Activated T-cell treated with anti-CD3 and anti-CD28 coated beads, Interleukin-2, amount 50 U/mL, for 48 hours (primary cell): ENCODE results near the gene CUL4A.
"Not testable (repeated sequence)": the region's sequence is repeated elsewhere in the genome, so short reads cannot be mapped to it uniquely, and the experiment has no call there.

Experiments used
- DNase-seq, 2 experiments: peaks; one replicate each; pipeline ENCODE4 v3.0.0-alpha.2; 2020

The CUL4A gene

DNA sequence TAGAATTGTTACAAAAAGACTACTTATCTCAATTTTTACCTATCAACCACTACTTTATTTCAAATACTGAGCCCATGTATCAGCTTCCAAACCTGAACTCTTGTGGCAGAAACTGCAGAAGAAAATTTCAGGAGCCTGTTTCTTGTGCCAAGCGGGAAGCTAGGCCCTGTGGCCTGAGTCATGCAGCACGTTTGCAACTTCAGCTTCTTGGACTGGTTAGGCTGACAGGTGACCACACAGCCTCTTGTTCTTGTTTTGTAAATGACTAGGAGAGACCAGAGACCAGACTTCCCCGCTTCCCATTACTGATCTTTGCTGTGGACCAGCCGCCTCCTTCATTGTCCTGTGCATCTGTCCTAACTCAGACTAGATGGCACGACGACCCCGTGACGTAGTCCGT, 84.3 kb downstream of the CUL4A start:
- DNase-seq: no peak

DNA sequence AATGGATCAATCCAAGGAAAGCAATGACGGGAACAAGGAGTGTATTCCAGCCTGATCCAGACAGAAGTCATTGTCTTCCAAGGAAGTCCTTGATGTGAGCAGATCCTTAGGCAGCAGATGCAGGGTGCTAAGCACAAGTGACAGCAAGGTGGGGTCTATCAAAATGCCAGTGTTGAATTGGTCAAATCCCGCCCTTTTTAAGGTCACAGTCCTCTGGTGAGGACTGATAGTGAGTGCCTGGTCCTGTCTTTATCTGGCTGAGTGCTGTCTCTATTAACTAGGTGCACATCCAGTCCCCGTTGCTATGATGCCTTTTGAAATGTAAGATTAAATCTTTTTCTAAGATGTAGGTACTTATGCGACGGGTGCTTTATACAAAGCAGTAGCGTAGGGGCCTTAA, 86.4 kb downstream of the CUL4A start:
- DNase-seq: no peak

- DNase-seq: peak; percentile 99 to 100
These were observed 87.5 kb downstream of the CUL4A start, which contains the start of gene LAMP1 for GRCh38 chr13:113296823-113297369. Gene LAMP1 (plus strand): TSS chr13:113297239. CDS start chr13:113297435, 196 bp downstream.

GRCh38 chr13:113297370-113298042, 88.1 kb downstream of the CUL4A start:
- peak; percentile 57 to 63 for DNase-seq

- no peak for DNase-seq
These were observed 88.9 kb downstream of the CUL4A start for GRCh38 chr13:113298043-113298945.

GRCh38 chr13:113299951-113300350, 90.5 kb downstream of the CUL4A start:
- DNase-seq: no peak

GRCh38 chr13:113302986-113303385, 93.6 kb downstream of the CUL4A start:
- DNase-seq: no peak

- no peak for DNase-seq
These were observed 94.7 kb downstream of the CUL4A start for GRCh38 chr13:113304121-113304520.

GRCh38 chr13:113305208-113305607, 95.8 kb downstream of the CUL4A start:
- DNase-seq: no peak

- no peak for DNase-seq
These were observed 98.1 kb downstream of the CUL4A start for GRCh38 chr13:113307491-113307890.

DNA sequence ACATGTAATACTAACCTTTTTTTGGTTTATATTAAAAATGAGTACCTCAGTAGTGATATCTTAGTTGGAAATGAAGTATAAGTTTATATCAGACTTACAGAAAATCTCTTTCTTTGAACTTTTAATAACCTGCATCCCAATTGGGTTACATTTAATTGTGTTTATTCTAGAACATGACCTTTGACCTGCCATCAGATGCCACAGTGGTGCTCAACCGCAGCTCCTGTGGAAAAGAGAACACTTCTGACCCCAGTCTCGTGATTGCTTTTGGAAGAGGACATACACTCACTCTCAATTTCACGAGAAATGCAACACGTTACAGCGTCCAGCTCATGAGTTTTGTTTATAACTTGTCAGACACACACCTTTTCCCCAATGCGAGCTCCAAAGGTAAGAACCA, 100.1 kb downstream of the CUL4A start:
- DNase-seq: no peak

DNA sequence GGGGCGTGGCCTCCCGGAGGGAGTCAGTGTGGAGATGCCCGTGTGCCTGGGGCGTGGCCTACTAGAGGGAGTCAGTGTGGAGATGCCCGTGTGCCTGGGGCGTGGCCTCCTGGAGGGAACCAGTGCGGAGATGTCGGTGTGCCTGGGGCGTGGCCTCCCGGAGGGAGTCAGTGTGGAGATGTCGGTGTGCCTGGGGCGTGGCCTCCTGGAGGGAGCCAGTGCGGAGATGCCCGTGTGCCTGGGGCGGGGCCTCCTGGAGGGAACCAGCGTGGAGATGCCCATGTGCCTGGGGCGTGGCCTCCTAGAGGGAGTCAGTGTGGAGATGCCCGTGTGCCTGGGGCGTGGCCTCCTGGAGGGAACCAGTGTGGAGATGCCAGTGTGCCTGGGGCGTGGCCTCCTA, 104.7 kb downstream of the CUL4A start:
- DNase-seq: not testable (repeated sequence)

DNA sequence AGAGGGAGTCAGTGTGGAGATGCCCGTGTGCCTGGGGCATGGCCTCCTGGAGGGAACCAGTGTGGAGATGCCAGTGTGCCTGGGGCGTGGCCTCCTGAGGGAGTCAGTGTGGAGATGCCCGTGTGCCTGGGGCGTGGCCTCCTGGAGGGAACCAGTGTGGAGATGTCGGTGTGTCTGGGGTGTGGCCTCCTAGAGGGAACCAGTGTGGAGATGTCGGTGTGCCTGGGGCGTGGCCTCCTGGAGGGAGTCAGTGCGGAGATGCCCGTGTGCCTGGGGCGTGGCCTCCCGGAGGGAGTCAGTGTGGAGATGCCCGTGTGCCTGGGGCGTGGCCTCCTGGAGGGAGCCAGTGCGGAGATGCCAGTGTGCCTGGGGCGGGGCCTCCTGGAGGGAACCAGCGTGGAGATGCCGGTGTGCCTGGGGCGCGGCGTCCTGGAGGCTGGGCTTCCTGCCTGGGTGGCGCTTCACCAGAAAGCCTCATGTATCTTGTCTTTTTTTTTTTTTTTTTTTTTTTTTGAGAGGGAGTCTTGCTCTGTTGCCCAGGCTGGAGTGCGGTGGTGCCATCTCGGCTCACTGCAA, 105.6 kb downstream of the CUL4A start:
- not testable (repeated sequence) for DNase-seq

GRCh38 chr13:113315992-113316391, 106.6 kb downstream of the CUL4A start:
- DNase-seq: no peak
